ENCODE results near the gene COL13A1. TPM values are rescaled to one million over a fixed set of nuclear protein-coding genes. Genes with fewer than 3 reads are reported as not detected.

COL13A1 gene
- total RNA-seq, 4 donors from 2014 or later = 1.2 to 4.2 (median 2.6) TPM

GRCh38 chr10:69936091-69936490 lies 134.4 kb downstream of the COL13A1 start:
- intact Hi-C loops (cut with DNase I) = no loop called here

DNA sequence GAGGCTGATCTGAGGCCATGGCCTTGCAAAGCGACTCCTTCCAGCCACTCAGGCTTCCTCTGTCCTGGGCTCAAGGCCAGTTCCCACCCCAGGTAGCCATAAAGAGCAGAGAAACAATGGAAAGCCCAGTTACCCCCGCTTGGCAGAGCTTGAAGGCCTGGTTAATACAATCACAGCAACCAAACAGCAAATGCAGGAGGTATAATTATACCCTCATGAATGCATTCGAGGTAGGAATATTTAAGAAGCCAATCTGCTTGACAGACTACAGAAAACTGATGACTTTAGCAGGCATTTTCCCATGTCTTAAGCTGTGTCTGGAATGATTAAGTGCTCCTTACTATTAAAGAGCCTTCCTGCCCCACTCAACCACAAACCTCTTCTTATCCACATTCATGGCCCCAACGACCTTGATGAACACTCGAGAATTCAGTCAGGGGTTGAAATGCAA lies 136.9 kb downstream of the COL13A1 start:
- intact Hi-C loops (cut with DNase I) = no loop called here
- DNase-seq (ENCODE audit: extremely low spot score) = no peak
- Histone ChIP-seq H3K27ac (replicated peaks in 1 of 4) (no peak overlapping the region), H3K9me3 (peaks cover 0 to 7% (median 3%) of the 10 kb centered on the region in 4 donors), H3K4me1 (no peaks in the 10 kb centered on the region), H3K36me3 (no peaks in the 10 kb centered on the region), H3K4me3 (no peak overlapping the region), H3K27me3 (no peaks in the 10 kb centered on the region)
- WGBS = 60% methylated on average over 4 of the region's 5 CpGs
- TF ChIP-seq, protein P1, sequence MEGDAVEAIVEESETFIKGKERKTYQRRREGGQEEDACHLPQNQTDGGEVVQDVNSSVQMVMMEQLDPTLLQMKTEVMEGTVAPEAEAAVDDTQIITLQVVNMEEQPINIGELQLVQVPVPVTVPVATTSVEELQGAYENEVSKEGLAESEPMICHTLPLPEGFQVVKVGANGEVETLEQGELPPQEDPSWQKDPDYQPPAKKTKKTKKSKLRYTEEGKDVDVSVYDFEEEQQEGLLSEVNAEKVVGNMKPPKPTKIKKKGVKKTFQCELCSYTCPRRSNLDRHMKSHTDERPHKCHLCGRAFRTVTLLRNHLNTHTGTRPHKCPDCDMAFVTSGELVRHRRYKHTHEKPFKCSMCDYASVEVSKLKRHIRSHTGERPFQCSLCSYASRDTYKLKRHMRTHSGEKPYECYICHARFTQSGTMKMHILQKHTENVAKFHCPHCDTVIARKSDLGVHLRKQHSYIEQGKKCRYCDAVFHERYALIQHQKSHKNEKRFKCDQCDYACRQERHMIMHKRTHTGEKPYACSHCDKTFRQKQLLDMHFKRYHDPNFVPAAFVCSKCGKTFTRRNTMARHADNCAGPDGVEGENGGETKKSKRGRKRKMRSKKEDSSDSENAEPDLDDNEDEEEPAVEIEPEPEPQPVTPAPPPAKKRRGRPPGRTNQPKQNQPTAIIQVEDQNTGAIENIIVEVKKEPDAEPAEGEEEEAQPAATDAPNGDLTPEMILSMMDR (IDR thresholded peaks at IDR 0.05) = no peak
- no peak for TF ChIP-seq POLR2AphosphoS5 (IDR thresholded peaks at IDR 0.05)
- TF ChIP-seq EP300 (IDR thresholded peaks at IDR 0.05) = no peak
- no peak for TF ChIP-seq POLR2A (IDR thresholded peaks at IDR 0.05; ENCODE audit: low read depth)

More at GRCh38 chr10:69936091-69936490, 134.4 kb downstream of the COL13A1 start:
- TF ChIP-seq, protein P1 (IDR thresholded peaks at IDR 0.05) = no peak
- no peak for TF ChIP-seq EP300 (IDR thresholded peaks at IDR 0.05)
- TF ChIP-seq POLR2AphosphoS5 (IDR thresholded peaks at IDR 0.05) = no peak
- no peak for TF ChIP-seq POLR2A (IDR thresholded peaks at IDR 0.05; ENCODE audit: low read depth)
- Histone ChIP-seq H3K4me3 (no peak overlapping the region), H3K36me3 (no peaks in the 10 kb centered on the region), H3K27me3 (no peaks in the 10 kb centered on the region), H3K9me3 (peaks cover 0 to 4% (median 1%) of the 10 kb centered on the region in 4 donors), H3K27ac (replicated peaks in 1 of 4) (no peak overlapping the region), H3K4me1 (no peaks in the 10 kb centered on the region)
- DNase-seq (ENCODE audit: extremely low spot score) = no peak
- 94% methylated on average over 3 of the region's 3 CpGs for WGBS

GRCh38 chr10:69939061-69939460 lies 137.4 kb downstream of the COL13A1 start:
- intact Hi-C loops (cut with DNase I) = no loop called here
- DNase-seq (ENCODE audit: extremely low spot score) = no peak
- WGBS = 71% methylated on average over 3 of the region's 3 CpGs

DNA sequence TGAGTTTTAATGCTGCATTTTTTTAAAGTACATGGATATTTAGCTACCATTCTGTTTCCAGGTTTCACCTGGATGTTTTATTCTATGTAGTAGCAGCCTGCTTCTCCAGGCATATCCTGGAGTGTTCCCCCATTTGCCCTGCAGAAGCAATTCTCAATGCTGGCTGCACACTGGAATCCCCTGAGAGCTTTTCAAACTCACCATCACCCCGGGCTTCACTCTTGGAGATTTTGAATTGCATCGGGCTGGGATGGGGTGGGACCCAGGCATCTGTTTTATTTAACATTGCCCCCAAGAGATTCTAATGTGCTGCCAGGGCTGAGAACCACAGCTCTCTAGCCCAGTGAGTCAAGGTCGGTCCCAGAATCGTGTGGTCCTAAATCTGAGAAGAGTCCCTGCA lies 137.8 kb downstream of the COL13A1 start:
- H3K27me3 ChIP-seq = no peaks in the 10 kb centered on the region
- TF ChIP-seq POLR2A (IDR thresholded peaks at IDR 0.05; ENCODE audit: low read depth) (no peak), EP300 (IDR thresholded peaks at IDR 0.05) (no peak), POLR2AphosphoS5 (IDR thresholded peaks at IDR 0.05) (no peak)
- TF ChIP-seq, protein P1 (IDR thresholded peaks at IDR 0.05) = no peak
- DNase-seq (ENCODE audit: extremely low spot score) = no peak
- no peaks in the 10 kb centered on the region for H3K36me3 ChIP-seq
- intact Hi-C loops (cut with DNase I) = no loop called here
- no peak overlapping the region for H3K27ac ChIP-seq (replicated peaks in 1 of 4)
- H3K4me3 ChIP-seq = no peak overlapping the region
- H3K4me1 ChIP-seq = no peaks in the 10 kb centered on the region
- H3K9me3 ChIP-seq = peaks cover 0 to 7% (median 3%) of the 10 kb centered on the region in 4 donors
- 74% methylated on average over 4 of the region's 4 CpGs for WGBS

More at GRCh38 chr10:69939061-69939460, 137.4 kb downstream of the COL13A1 start:
- H3K9me3 ChIP-seq = peaks cover 0 to 7% (median 3%) of the 10 kb centered on the region in 4 donors
- H3K4me1 ChIP-seq = no peaks in the 10 kb centered on the region
- no peak overlapping the region for H3K27ac ChIP-seq (replicated peaks in 1 of 4)
- H3K36me3 ChIP-seq = no peaks in the 10 kb centered on the region
- H3K27me3 ChIP-seq = no peaks in the 10 kb centered on the region
- no peak overlapping the region for H3K4me3 ChIP-seq
- TF ChIP-seq POLR2A (IDR thresholded peaks at IDR 0.05; ENCODE audit: low read depth) (no peak), POLR2AphosphoS5 (IDR thresholded peaks at IDR 0.05) (no peak), EP300 (IDR thresholded peaks at IDR 0.05) (no peak)
- TF ChIP-seq, protein P1 (IDR thresholded peaks at IDR 0.05) = no peak

DNA sequence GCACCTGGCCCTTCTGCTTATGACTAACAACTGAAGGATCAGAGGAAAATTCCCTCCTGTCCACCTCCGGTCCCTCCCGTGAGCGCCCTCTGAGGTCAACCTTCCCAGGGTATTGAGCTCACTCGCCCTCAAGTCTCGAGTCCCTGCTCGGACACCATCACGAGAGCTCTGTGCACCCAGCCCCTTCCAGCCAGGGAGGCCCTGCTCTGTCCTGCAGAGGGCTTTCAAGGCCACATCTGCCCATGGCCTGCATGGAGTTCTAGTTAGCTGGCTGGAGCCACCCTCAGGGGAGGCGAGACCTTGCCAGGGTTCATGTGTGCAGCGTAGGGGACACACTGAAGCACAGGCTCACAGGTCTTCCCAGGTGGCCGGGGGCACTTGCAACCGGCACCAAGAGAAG lies 140.0 kb downstream of the COL13A1 start:
- WGBS = 94% methylated on average over 11 of the region's 11 CpGs
- H3K4me3 ChIP-seq = no peak overlapping the region
- H3K27ac ChIP-seq (replicated peaks in 1 of 4) = no peak overlapping the region
- intact Hi-C loops (cut with DNase I) = no loop called here
- no peaks in the 10 kb centered on the region for H3K36me3 ChIP-seq
- H3K9me3 ChIP-seq = peaks cover 0 to 7% (median 3%) of the 10 kb centered on the region in 4 donors
- TF ChIP-seq POLR2AphosphoS5 (IDR thresholded peaks at IDR 0.05) = no peak
- TF ChIP-seq, protein P1 (IDR thresholded peaks at IDR 0.05) = no peak
- no peak for TF ChIP-seq POLR2A (IDR thresholded peaks at IDR 0.05; ENCODE audit: low read depth)
- no peak for TF ChIP-seq EP300 (IDR thresholded peaks at IDR 0.05)
- DNase-seq (ENCODE audit: extremely low spot score) = no peak
- no peaks in the 10 kb centered on the region for H3K27me3 ChIP-seq
- H3K4me1 ChIP-seq = no peaks in the 10 kb centered on the region
